GM23338 (cell line): Measurements from ENCODE around the gene CXCR3. TPM values are rescaled to one million over a fixed set of nuclear protein-coding genes. Genes with fewer than 3 reads are reported as not detected.
A peak's percentile ranks its signal among the peaks of the same experiment; 100 is the strongest.

Experiments used
- ATAC-seq: fragments of 200-7000 bp; cut with Tn5 transposase; 3 replicates; pipeline ENCODE4 v1.9.1; 2020
- DNase-seq: peaks from one replicate; pipeline ENCODE4 v3.0.0-alpha.2; 2015; ENCODE audit warnings: low spot score
- H2AFZ ChIP-seq: fragments of 200-600 bp; sonication (generic); 2 replicates; pipeline ENCODE4 v1.8.0; 2016; ENCODE audit warnings: antibody characterized with exemption, mild to moderate bottlenecking, moderate library complexity
- H3F3A ChIP-seq: fragments of 200-600 bp; sonication (generic); replicated peaks from 2 replicates; pipeline ENCODE4 v1.8.0; 2017; ENCODE audit warnings: antibody characterized with exemption, mixed run types, low read depth
- H3K27ac ChIP-seq: fragments of 200-600 bp; sonication (generic); 2 replicates; pipeline ENCODE4 v1.6.1; 2016; ENCODE audit warnings: low read depth
- H3K27me3 ChIP-seq: fragments of 200-600 bp; sonication (generic); 2 replicates; pipeline ENCODE4 v1.8.0; 2016; ENCODE audit warnings: mild to moderate bottlenecking, mixed run types, moderate library complexity; ENCODE audit not compliant: insufficient read depth
- H3K36me3 ChIP-seq: fragments of 200-600 bp; sonication (generic); 2 replicates; pipeline ENCODE4 v1.8.0; 2016; ENCODE audit warnings: mild to moderate bottlenecking; ENCODE audit not compliant: insufficient read depth
- H3K4me1 ChIP-seq: fragments of 200-600 bp; sonication (generic); 2 replicates; pipeline ENCODE4 v1.8.0; 2016; ENCODE audit warnings: mild to moderate bottlenecking, moderate library complexity; ENCODE audit not compliant: insufficient read depth
- H3K4me2 ChIP-seq: fragments of 200-600 bp; sonication (generic); 2 replicates; pipeline ENCODE4 v1.7.1; 2017; ENCODE audit warnings: mixed run types
- H3K4me3 ChIP-seq: fragments of 200-600 bp; sonication (generic); 2 replicates; pipeline ENCODE4 v1.6.1; 2016; ENCODE audit warnings: mixed run types
- H3K79me2 ChIP-seq: fragments of 200-600 bp; sonication (generic); replicated peaks from 2 replicates; pipeline ENCODE4 v1.8.0; 2017; ENCODE audit warnings: mild to moderate bottlenecking; ENCODE audit not compliant: insufficient read depth
- H3K9me2 ChIP-seq: fragments of 200-600 bp; sonication (generic); 2 replicates; pipeline ENCODE4 v1.8.0; 2017; ENCODE audit not compliant: insufficient read depth
- H4K20me1 ChIP-seq: fragments of 200-600 bp; sonication (generic); replicated peaks from 2 replicates; pipeline ENCODE4 v1.8.0; 2017; ENCODE audit warnings: mild to moderate bottlenecking; ENCODE audit not compliant: insufficient read depth
- H3K27ac Mint-ChIP-seq: 2 replicates; pipeline ENCODE4 v1.8.0; 2020; ENCODE audit warnings: inconsistent platforms, mild to moderate bottlenecking, moderate library complexity, mixed read lengths
- H3K27me3 Mint-ChIP-seq: 3 replicates; pipeline ENCODE4 v1.8.0; 2022; ENCODE audit warnings: low read depth, mild to moderate bottlenecking, moderate library complexity, mixed read lengths, inconsistent platforms; ENCODE audit not compliant: insufficient read depth, poor library complexity
- H3K36me3 Mint-ChIP-seq: 3 replicates; pipeline ENCODE4 v1.8.0; 2021; ENCODE audit warnings: low read depth, mild to moderate bottlenecking, inconsistent platforms, moderate library complexity, mixed read lengths
- H3K4me1 Mint-ChIP-seq: 3 replicates; pipeline ENCODE4 v1.8.0; 2020; ENCODE audit warnings: mild to moderate bottlenecking, inconsistent platforms, mixed read lengths
- H3K4me3 Mint-ChIP-seq: 3 replicates; pipeline ENCODE4 v1.8.0; 2021; ENCODE audit warnings: moderate library complexity, mild to moderate bottlenecking, inconsistent platforms, mixed read lengths
- H3K9me3 Mint-ChIP-seq: 3 replicates; pipeline ENCODE4 v1.8.0; 2020; ENCODE audit warnings: moderate library complexity, mild to moderate bottlenecking, inconsistent platforms, mixed read lengths
- CREB1 ChIP-seq: fragments of 250-450 bp; sonication (Bioruptor Pico); IDR thresholded peaks from 2 replicates; pipeline ENCODE4 v1.5.0; 2020; ENCODE audit warnings: low read depth, mild to moderate bottlenecking, moderate library complexity
- EZH2phosphoT487 ChIP-seq: fragments of 200-600 bp; sonication (generic); IDR thresholded peaks from one replicate; pipeline ENCODE4 v1.8.1; 2018; ENCODE audit warnings: antibody characterized with exemption; ENCODE audit not compliant: unreplicated experiment
- JUNB ChIP-seq: IDR thresholded peaks from one replicate; pipeline ENCODE4 v1.6.1; 2016; ENCODE audit warnings: antibody characterized with exemption; ENCODE audit not compliant: unreplicated experiment
- NANOG ChIP-seq: IDR thresholded peaks from 2 replicates; pipeline ENCODE4 v1.6.1; 2016; ENCODE audit warnings: antibody characterized with exemption, borderline replicate concordance
- POLR2AphosphoS5 ChIP-seq: IDR thresholded peaks from 2 replicates; pipeline ENCODE4 v1.6.1; 2016; ENCODE audit warnings: antibody characterized with exemption, low read depth
- STAT1 ChIP-seq: IDR thresholded peaks from one replicate; pipeline ENCODE4 v1.6.1; 2016; ENCODE audit warnings: antibody characterized with exemption; ENCODE audit not compliant: unreplicated experiment
- ZNF114 ChIP-seq: fragments of 250-450 bp; sonication (Bioruptor Pico); IDR thresholded peaks from 2 replicates; pipeline ENCODE4 v1.5.0; 2020; ENCODE audit warnings: mild to moderate bottlenecking, moderate library complexity
- polyA plus RNA-seq: library from polyadenylated mRNA; unstranded; fragments of >200 nt; fragmentation: Nextera tagmentation; extraction: Ambion mirVana; gene quantifications from 2 replicates; pipeline ENCODE4 v1.2.1, GENCODE V29; 2016
- total RNA-seq: library from RNA; depleted of rRNA; stranded (reverse); fragments of >200 nt; shearing (Covaris generic); gene quantifications from 2 replicates; pipeline ENCODE4 v1.2.3, GENCODE V29; 2014
- TF ChIP-seq, protein P1 (sequence below): IDR thresholded peaks from one replicate; pipeline ENCODE4 v1.6.1; 2018; ENCODE audit warnings: antibody characterized with exemption; ENCODE audit not compliant: unreplicated experiment
- TF ChIP-seq, protein P2 (sequence below): fragments of 250-450 bp; sonication (Bioruptor Pico); IDR thresholded peaks from 2 replicates; pipeline ENCODE4 v1.5.0; 2020; ENCODE audit warnings: mild to moderate bottlenecking, moderate library complexity
- TF ChIP-seq, protein P3 (sequence below): IDR thresholded peaks from 2 replicates; pipeline ENCODE4 v1.6.1; 2016; ENCODE audit warnings: antibody characterized with exemption

CXCR3 gene
- total and polyA plus RNA-seq, 2 experiments from 2014 or later, result not detected

DNA sequence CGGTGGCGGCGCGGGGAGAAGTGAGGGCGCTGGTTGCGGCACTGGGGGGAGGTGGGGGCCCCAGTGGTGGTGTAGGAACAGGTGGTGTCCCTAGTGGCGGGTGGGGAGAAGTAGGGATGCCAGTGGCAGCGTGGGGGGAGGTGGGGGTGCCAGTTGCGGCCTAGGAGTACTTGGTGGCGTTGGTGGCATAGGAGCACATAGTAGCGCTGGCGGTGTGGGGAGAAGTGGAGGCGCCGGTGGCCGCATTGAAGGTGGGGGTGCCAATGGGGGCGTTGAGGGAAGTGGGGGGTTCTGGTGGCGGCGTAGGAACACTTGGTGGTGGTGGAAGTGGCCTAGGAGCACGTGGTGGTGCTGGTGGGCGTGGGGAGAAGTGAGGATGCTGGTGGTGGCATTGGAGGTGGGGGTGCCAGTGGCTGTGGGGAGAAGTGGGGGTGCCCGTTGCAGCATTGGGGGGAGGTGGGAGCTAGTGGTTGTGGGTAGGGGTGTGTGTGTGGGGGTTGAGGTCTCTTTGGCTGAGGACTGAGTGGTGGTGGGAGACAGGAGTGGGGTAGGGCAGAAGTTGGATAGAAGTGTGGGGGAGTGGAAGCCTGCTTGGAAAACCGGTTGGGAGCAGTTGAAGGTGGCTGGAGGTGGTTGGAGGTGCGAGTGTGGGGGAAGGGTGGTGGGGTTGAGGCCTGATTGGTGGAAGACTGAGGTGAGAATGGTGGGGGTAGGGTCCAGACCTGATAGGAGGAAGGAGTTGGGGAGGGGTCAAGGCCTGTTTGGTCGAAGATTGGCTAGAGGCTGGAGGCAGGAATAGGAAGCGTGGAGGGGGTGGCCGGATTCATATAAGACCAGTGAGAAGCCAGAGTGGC is 38.9 kb downstream of the CXCR3 start:
- no peak overlapping the region for H3K4me2 ChIP-seq
- no peaks in the 10 kb centered on the region for H3K9me2 ChIP-seq
- no peak overlapping the region for H3K27ac ChIP-seq
- ATAC-seq, result peak; percentile 68
- H3F3A ChIP-seq, result no peaks in the 10 kb centered on the region
- no peaks in the 10 kb centered on the region for H3K9me3 Mint-ChIP-seq
- H3K4me3 ChIP-seq, result no peak overlapping the region
- H2AFZ ChIP-seq, result no peak overlapping the region
- 0 out of 2 replicates have a peak, but pooled peaks cover 3% of the 10 kb centered on the region for H3K36me3 ChIP-seq
- H3K4me1 Mint-ChIP-seq, result peaks cover 5% of the 10 kb centered on the region; the same call in 2 of the 3 replicates
- peaks cover 7% of the 10 kb centered on the region for H3K27me3 Mint-ChIP-seq
- no peak overlapping the region for H3K4me3 Mint-ChIP-seq
- H3K36me3 Mint-ChIP-seq, result peaks cover 41% of the 10 kb centered on the region
- H3K27ac Mint-ChIP-seq, result no peak overlapping the region
- no peaks in the 10 kb centered on the region for H3K79me2 ChIP-seq
- TF ChIP-seq, protein P1, sequence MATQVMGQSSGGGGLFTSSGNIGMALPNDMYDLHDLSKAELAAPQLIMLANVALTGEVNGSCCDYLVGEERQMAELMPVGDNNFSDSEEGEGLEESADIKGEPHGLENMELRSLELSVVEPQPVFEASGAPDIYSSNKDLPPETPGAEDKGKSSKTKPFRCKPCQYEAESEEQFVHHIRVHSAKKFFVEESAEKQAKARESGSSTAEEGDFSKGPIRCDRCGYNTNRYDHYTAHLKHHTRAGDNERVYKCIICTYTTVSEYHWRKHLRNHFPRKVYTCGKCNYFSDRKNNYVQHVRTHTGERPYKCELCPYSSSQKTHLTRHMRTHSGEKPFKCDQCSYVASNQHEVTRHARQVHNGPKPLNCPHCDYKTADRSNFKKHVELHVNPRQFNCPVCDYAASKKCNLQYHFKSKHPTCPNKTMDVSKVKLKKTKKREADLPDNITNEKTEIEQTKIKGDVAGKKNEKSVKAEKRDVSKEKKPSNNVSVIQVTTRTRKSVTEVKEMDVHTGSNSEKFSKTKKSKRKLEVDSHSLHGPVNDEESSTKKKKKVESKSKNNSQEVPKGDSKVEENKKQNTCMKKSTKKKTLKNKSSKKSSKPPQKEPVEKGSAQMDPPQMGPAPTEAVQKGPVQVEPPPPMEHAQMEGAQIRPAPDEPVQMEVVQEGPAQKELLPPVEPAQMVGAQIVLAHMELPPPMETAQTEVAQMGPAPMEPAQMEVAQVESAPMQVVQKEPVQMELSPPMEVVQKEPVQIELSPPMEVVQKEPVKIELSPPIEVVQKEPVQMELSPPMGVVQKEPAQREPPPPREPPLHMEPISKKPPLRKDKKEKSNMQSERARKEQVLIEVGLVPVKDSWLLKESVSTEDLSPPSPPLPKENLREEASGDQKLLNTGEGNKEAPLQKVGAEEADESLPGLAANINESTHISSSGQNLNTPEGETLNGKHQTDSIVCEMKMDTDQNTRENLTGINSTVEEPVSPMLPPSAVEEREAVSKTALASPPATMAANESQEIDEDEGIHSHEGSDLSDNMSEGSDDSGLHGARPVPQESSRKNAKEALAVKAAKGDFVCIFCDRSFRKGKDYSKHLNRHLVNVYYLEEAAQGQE, result no peak
- TF ChIP-seq POLR2AphosphoS5 (no peak), STAT1 (no peak), EZH2phosphoT487 (no peak), JUNB (no peak), ZNF114 (no peak), NANOG (no peak), CREB1 (CRISPR knock-in tag) (no peak)
- TF ChIP-seq, protein P2, sequence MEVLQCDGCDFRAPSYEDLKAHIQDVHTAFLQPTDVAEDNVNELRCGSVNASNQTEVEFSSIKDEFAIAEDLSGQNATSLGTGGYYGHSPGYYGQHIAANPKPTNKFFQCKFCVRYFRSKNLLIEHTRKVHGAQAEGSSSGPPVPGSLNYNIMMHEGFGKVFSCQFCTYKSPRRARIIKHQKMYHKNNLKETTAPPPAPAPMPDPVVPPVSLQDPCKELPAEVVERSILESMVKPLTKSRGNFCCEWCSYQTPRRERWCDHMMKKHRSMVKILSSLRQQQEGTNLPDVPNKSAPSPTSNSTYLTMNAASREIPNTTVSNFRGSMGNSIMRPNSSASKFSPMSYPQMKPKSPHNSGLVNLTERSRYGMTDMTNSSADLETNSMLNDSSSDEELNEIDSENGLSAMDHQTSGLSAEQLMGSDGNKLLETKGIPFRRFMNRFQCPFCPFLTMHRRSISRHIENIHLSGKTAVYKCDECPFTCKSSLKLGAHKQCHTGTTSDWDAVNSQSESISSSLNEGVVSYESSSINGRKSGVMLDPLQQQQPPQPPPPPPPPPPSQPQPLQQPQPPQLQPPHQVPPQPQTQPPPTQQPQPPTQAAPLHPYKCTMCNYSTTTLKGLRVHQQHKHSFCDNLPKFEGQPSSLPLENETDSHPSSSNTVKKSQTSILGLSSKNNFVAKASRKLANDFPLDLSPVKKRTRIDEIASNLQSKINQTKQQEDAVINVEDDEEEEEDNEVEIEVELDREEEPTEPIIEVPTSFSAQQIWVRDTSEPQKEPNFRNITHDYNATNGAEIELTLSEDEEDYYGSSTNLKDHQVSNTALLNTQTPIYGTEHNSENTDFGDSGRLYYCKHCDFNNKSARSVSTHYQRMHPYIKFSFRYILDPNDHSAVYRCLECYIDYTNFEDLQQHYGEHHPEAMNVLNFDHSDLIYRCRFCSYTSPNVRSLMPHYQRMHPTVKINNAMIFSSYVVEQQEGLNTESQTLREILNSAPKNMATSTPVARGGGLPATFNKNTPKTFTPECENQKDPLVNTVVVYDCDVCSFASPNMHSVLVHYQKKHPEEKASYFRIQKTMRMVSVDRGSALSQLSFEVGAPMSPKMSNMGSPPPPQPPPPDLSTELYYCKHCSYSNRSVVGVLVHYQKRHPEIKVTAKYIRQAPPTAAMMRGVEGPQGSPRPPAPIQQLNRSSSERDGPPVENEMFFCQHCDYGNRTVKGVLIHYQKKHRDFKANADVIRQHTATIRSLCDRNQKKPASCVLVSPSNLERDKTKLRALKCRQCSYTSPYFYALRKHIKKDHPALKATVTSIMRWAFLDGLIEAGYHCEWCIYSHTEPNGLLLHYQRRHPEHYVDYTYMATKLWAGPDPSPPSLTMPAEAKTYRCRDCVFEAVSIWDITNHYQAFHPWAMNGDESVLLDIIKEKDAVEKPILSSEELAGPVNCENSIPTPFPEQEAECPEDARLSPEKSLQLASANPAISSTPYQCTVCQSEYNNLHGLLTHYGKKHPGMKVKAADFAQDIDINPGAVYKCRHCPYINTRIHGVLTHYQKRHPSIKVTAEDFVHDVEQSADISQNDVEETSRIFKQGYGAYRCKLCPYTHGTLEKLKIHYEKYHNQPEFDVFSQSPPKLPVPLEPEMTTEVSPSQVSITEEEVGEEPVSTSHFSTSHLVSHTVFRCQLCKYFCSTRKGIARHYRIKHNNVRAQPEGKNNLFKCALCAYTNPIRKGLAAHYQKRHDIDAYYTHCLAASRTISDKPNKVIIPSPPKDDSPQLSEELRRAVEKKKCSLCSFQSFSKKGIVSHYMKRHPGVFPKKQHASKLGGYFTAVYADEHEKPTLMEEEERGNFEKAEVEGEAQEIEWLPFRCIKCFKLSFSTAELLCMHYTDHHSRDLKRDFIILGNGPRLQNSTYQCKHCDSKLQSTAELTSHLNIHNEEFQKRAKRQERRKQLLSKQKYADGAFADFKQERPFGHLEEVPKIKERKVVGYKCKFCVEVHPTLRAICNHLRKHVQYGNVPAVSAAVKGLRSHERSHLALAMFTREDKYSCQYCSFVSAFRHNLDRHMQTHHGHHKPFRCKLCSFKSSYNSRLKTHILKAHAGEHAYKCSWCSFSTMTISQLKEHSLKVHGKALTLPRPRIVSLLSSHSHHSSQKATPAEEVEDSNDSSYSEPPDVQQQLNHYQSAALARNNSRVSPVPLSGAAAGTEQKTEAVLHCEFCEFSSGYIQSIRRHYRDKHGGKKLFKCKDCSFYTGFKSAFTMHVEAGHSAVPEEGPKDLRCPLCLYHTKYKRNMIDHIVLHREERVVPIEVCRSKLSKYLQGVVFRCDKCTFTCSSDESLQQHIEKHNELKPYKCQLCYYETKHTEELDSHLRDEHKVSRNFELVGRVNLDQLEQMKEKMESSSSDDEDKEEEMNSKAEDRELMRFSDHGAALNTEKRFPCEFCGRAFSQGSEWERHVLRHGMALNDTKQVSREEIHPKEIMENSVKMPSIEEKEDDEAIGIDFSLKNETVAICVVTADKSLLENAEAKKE, result no peak
- TF ChIP-seq, protein P3, sequence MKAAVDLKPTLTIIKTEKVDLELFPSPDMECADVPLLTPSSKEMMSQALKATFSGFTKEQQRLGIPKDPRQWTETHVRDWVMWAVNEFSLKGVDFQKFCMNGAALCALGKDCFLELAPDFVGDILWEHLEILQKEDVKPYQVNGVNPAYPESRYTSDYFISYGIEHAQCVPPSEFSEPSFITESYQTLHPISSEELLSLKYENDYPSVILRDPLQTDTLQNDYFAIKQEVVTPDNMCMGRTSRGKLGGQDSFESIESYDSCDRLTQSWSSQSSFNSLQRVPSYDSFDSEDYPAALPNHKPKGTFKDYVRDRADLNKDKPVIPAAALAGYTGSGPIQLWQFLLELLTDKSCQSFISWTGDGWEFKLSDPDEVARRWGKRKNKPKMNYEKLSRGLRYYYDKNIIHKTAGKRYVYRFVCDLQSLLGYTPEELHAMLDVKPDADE, result no peak
- H3K27me3 ChIP-seq, result no peaks in the 10 kb centered on the region
- H3K4me1 ChIP-seq, result no peaks in the 10 kb centered on the region
- H4K20me1 ChIP-seq, result no peaks in the 10 kb centered on the region
- peak; percentile 41 for DNase-seq
